ENCODE data around the gene CACNB4. TPM values are rescaled to one million over a fixed set of nuclear protein-coding genes. Genes with fewer than 3 reads are reported as not detected.

The CACNB4 gene
- total and polyA plus RNA-seq, 9 of the 15 experiments (the other 6 are each of a cell fraction or from before 2014, with no cell fraction given): 0.01 to 0.20 (median 0.04) TPM; not detected in 1

DNA sequence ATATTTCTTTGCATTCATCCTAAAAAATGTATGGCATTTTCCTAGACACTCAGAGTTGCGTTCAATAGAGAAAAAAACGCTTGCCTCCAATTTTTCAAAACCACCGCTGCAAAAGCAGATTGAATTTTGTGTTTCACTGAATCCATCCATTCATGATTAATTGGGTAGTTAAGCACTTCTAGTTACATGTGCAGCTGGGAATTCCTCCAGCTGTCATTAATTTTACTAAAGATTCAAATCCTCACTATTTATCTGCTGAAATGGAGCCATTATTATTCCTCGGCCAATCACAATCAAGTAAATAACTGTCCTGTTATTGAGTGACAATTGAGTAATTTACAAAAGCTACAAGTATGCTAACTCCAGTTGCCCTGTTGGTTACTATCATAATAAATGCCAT, 194.8 kb downstream of the CACNB4 start:
- POLR2A ChIA-PET: no interaction called here

DNA sequence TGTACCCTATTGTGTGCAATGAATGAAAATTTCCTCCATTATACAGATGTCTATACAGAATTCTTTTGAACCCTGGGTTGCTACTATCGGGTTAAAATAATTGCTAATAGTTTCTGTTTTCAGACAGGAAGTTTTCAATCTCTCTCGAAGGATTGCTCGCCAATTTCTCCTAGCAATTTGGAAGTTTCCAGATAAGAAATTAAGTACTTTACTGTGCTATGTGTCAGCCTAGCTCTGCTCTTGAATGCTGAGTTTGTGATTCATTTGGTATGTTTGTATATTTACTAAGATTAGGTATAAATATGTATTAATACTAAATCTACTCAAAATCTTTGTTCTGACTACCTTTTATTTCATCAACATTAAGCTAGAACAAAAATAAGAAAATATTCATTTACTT, 196.0 kb downstream of the CACNB4 start:
- POLR2A ChIA-PET: no interaction called here
- H3K36me3 ChIP-seq (ENCODE audit: control insufficient read depth, insufficient read depth, low read length): no peaks in the 10 kb centered on the region
- 0% methylated on average over 3 of the region's 3 CpGs for WGBS (ENCODE audit: insufficient coverage, low coverage, missing lambda C conversion rate)
- BruUV-seq (replicated peaks): no TSS peak
- H3K79me2 ChIP-seq (ENCODE audit: control insufficient read depth, insufficient read depth, low read length): no peaks in the 10 kb centered on the region
- intact Hi-C loops (cut with micrococcal nuclease): no loop called here
- no peak overlapping the region for H3K9ac ChIP-seq (ENCODE audit: insufficient read depth in 1 of 2, low read depth in 2 of 2, low read length in 2 of 2)
- in situ Hi-C loops (cut with MboI): no loop called here
- FAIRE-seq (no peak), DNase-seq (ENCODE audit: extremely low read depth in 1 of 4, low spot score in 3 of 4) (no peak), ATAC-seq (no peak)
- no peaks in the 10 kb centered on the region for H3K9me1 ChIP-seq (ENCODE audit: control insufficient read depth, insufficient read depth, low read length)
- H3K27ac ChIP-seq (ENCODE audit: extremely low read depth, low read depth, low read length): no peak overlapping the region
- no peak overlapping the region for H3K4me3 ChIP-seq
- H4K20me1 ChIP-seq (replicated peaks; ENCODE audit: control insufficient read depth, insufficient read depth, low read length): no peaks in the 10 kb centered on the region
- CTCF ChIA-PET (ENCODE audit: low intra/inter-chr PET ratio): no interaction called here
- peaks cover 8 to 28% of the 10 kb centered on the region in 2 experiments for H3K27me3 ChIP-seq (ENCODE audit: control insufficient read depth in 2 of 2, insufficient read depth in 2 of 2, low read length in 2 of 2)
- H3K4me1 ChIP-seq (replicated peaks in 1 of 2; ENCODE audit: control insufficient read depth in 2 of 2, insufficient read depth in 2 of 2, low read length in 2 of 2): no peaks in the 10 kb centered on the region
- no peaks in the 10 kb centered on the region for H3K9me3 ChIP-seq (replicated peaks; ENCODE audit: control insufficient read depth, insufficient read depth, low read depth, low read length)
- no peak overlapping the region for H3K4me2 ChIP-seq (ENCODE audit: insufficient read depth, low read length)
- no peak overlapping the region for H2AFZ ChIP-seq (ENCODE audit: low read depth, low read length)
- TF ChIP-seq, protein P1, sequence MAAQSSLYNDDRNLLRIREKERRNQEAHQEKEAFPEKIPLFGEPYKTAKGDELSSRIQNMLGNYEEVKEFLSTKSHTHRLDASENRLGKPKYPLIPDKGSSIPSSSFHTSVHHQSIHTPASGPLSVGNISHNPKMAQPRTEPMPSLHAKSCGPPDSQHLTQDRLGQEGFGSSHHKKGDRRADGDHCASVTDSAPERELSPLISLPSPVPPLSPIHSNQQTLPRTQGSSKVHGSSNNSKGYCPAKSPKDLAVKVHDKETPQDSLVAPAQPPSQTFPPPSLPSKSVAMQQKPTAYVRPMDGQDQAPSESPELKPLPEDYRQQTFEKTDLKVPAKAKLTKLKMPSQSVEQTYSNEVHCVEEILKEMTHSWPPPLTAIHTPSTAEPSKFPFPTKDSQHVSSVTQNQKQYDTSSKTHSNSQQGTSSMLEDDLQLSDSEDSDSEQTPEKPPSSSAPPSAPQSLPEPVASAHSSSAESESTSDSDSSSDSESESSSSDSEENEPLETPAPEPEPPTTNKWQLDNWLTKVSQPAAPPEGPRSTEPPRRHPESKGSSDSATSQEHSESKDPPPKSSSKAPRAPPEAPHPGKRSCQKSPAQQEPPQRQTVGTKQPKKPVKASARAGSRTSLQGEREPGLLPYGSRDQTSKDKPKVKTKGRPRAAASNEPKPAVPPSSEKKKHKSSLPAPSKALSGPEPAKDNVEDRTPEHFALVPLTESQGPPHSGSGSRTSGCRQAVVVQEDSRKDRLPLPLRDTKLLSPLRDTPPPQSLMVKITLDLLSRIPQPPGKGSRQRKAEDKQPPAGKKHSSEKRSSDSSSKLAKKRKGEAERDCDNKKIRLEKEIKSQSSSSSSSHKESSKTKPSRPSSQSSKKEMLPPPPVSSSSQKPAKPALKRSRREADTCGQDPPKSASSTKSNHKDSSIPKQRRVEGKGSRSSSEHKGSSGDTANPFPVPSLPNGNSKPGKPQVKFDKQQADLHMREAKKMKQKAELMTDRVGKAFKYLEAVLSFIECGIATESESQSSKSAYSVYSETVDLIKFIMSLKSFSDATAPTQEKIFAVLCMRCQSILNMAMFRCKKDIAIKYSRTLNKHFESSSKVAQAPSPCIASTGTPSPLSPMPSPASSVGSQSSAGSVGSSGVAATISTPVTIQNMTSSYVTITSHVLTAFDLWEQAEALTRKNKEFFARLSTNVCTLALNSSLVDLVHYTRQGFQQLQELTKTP (IDR thresholded peaks at IDR 0.05; ENCODE audit: low read depth in 1 of 2, partially characterized antibody in 2 of 2): no peak
- no peak for TF ChIP-seq RHOXF2B (CRISPR knock-in tag; conservative IDR thresholded peaks at IDR 0.05)
- TF ChIP-seq, protein P2, sequence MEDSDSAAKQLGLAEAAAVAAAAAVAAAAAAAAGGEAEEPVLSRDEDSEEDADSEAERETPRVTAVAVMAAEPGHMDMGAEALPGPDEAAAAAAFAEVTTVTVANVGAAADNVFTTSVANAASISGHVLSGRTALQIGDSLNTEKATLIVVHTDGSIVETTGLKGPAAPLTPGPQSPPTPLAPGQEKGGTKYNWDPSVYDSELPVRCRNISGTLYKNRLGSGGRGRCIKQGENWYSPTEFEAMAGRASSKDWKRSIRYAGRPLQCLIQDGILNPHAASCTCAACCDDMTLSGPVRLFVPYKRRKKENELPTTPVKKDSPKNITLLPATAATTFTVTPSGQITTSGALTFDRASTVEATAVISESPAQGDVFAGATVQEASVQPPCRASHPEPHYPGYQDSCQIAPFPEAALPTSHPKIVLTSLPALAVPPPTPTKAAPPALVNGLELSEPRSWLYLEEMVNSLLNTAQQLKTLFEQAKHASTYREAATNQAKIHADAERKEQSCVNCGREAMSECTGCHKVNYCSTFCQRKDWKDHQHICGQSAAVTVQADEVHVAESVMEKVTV (CRISPR knock-in tag; IDR thresholded peaks at IDR 0.05): no peak

More for the DNA sequence above, 194.8 kb downstream of the CACNB4 start:
- no peaks in the 10 kb centered on the region; a peak in 1 of 5 replicates for H3K4me1 ChIP-seq (replicated peaks in 1 of 2; ENCODE audit: control insufficient read depth in 2 of 2, insufficient read depth in 2 of 2, low read length in 2 of 2)
- no peaks in the 10 kb centered on the region for H3K79me2 ChIP-seq (ENCODE audit: control insufficient read depth, insufficient read depth, low read length)
- no peaks in the 10 kb centered on the region for H4K20me1 ChIP-seq (replicated peaks; ENCODE audit: control insufficient read depth, insufficient read depth, low read length)
- no peak for FAIRE-seq
- H3K9ac ChIP-seq (ENCODE audit: insufficient read depth in 1 of 2, low read depth in 2 of 2, low read length in 2 of 2): no peak overlapping the region
- H2AFZ ChIP-seq (ENCODE audit: low read depth, low read length): no peak overlapping the region
- no peak overlapping the region for H3K4me2 ChIP-seq (ENCODE audit: insufficient read depth, low read length)
- no TSS peak for BruUV-seq (replicated peaks)
- H3K27me3 ChIP-seq (ENCODE audit: control insufficient read depth in 2 of 2, insufficient read depth in 2 of 2, low read length in 2 of 2): peaks cover 8 to 24% of the 10 kb centered on the region in 2 experiments; a peak in 4 of 5 replicates
- H3K27ac ChIP-seq (ENCODE audit: extremely low read depth, low read depth, low read length): no peak overlapping the region
- in situ Hi-C loops (cut with MboI): no loop called here
- no peaks in the 10 kb centered on the region for H3K9me1 ChIP-seq (ENCODE audit: control insufficient read depth, insufficient read depth, low read length)
- no peak for ATAC-seq
- CTCF ChIA-PET (ENCODE audit: low intra/inter-chr PET ratio): no interaction called here
- no peaks in the 10 kb centered on the region for H3K9me3 ChIP-seq (replicated peaks; ENCODE audit: control insufficient read depth, insufficient read depth, low read depth, low read length)
- WGBS (ENCODE audit: insufficient coverage, low coverage, missing lambda C conversion rate): 8% methylated on average over 4 of the region's 4 CpGs
- no peak for DNase-seq (ENCODE audit: extremely low read depth in 1 of 4, low spot score in 3 of 4)
- H3K4me3 ChIP-seq: no peak overlapping the region
- TF ChIP-seq GATAD2A (IDR thresholded peaks at IDR 0.05): no peak
- TF ChIP-seq NR3C1 (CRISPR knock-in tag; IDR thresholded peaks at IDR 0.05): no peak
- TF ChIP-seq LEF1 (IDR thresholded peaks at IDR 0.05): no peak
- TF ChIP-seq SMAD2 (IDR thresholded peaks at IDR 0.05; ENCODE audit: low read depth, low read length): no peak
- TF ChIP-seq, protein P3, sequence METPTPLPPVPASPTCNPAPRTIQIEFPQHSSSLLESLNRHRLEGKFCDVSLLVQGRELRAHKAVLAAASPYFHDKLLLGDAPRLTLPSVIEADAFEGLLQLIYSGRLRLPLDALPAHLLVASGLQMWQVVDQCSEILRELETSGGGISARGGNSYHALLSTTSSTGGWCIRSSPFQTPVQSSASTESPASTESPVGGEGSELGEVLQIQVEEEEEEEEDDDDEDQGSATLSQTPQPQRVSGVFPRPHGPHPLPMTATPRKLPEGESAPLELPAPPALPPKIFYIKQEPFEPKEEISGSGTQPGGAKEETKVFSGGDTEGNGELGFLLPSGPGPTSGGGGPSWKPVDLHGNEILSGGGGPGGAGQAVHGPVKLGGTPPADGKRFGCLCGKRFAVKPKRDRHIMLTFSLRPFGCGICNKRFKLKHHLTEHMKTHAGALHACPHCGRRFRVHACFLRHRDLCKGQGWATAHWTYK (CRISPR knock-in tag; IDR thresholded peaks at IDR 0.05): no peak
- TF ChIP-seq SRSF7 (optimal IDR thresholded peaks at IDR 0.05; ENCODE audit: low read depth, low read length): no peak
- TF ChIP-seq, protein P4, sequence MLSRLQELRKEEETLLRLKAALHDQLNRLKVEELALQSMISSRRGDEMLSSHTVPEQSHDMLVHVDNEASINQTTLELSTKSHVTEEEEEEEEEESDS (CRISPR knock-in tag; IDR thresholded peaks at IDR 0.05): no peak
- no peaks in the 10 kb centered on the region for H3K36me3 ChIP-seq (ENCODE audit: control insufficient read depth, insufficient read depth, low read length)
- intact Hi-C loops (cut with micrococcal nuclease): no loop called here

Measured in K562 (cell line).